GM19099 (cell line): ENCODE measurements around the gene NELFCD.

Experiments
- POLR2A ChIP-seq: IDR thresholded peaks from 3 replicates; pipeline ENCODE4 v1.6.1; 2011; ENCODE audit warnings: low read depth; ENCODE audit not compliant: insufficient read length; ENCODE audit errors: extremely low read depth

The NELFCD gene

GRCh38 chr20:58967652-58968429, 13.2 kb upstream of the NELFCD start:
- no peak for TF ChIP-seq POLR2A

DNA sequence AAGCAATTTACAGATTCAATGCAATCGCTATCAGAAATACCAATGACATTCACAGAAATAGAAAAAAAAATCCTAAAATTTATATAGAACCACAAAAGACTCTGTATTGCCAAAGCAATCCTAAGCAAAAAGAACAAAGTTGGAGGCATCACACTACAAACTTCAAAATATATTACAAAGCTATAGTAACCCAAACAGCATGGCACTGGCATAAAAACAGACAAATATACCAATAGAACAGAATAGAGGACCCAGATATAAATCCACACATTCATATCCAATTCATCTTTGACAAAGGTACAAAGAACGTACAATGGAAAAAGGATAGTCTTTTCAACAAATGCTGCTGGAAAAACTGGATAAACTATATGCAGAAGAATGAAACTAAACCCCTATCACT, 11.6 kb upstream of the NELFCD start:
- no peak for TF ChIP-seq POLR2A

DNA sequence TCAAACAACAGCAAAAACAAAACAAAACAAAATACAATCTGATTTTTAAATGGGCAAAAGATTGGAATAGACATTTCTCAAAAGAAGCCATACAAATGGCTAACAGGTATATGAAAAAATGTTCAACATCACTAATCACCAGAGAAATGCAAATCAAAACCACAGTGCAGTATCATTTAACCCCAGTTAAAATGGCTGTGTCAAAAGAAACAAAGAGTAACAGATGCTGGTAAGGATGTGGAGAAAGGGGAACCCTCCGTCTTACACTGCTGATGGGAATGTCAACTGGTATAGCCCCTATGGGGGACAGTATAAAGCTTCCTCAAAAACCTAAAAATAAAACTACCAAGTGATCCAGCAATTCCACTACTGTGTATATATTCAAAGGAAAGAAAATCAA, 10.9 kb upstream of the NELFCD start:
- TF ChIP-seq POLR2A, result no peak

DNA sequence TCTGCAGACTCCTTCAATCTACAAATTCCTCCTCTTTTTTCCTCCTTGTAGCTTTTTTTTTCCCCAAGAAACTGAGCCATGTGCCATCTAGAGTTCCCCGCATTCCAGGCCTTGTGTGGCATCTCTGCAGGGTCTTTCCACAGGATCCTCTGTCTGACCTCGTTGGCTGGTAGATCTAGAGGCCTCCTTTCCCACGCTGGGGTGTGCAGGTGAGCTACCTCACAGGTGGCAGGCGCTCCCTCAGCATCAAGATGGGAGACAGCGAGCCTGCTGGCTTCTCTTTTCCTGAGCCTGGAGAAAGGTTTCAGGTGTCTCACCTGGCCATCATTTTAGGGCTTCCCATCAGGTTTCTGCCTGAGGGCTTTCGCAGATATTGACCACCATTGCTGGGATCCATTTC, 9.6 kb upstream of the NELFCD start:
- no peak for TF ChIP-seq POLR2A

- TF ChIP-seq POLR2A, result no peak
These were observed 7.9 kb upstream of the NELFCD start for GRCh38 chr20:58973179-58973578.

GRCh38 chr20:58973866-58974265, 7.2 kb upstream of the NELFCD start:
- TF ChIP-seq POLR2A, result no peak

GRCh38 chr20:58975353-58975752, 5.7 kb upstream of the NELFCD start:
- no peak for TF ChIP-seq POLR2A

GRCh38 chr20:58976061-58976730, 4.9 kb upstream of the NELFCD start:
- TF ChIP-seq POLR2A, result no peak

- TF ChIP-seq POLR2A, result no peak
These were observed 2.5 kb upstream of the NELFCD start for GRCh38 chr20:58978351-58979190.

- no peak for TF ChIP-seq POLR2A
These were observed 740 bp downstream of the NELFCD start for GRCh38 chr20:58981628-58982364.

DNA sequence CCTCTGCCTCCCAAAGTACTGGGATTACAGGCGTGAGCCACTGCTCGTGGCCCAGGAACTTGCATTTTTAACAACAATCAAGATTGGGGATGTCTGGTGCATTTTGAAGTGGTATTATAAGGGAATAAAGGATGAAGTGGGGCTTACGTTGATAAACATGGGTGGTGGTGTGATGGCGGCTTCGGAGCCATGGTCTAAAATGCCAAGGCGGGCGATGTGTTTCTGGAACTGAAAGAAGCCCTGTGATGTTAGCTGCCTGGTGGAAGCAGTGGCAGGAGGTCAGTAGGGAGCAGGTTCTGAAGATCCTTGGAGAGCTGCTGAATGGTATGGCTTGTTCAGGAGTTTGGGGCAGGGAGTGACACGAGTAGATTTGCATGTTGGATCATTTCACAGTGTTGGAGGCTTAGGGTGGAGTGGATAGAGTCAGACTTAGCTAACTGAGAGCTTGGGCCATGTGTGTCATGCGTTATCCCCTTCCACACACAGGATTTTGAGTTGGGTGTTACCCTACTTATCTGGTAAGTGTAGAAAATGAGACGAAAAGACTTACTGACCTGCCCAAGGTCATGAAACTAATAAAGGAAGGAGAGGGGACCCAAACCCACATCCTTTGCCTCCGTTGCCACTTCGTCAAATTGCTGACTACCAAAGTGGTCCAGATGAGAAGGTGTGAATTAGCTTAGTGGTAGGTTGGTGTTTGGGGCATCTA, 1.5 kb downstream of the NELFCD start:
- TF ChIP-seq POLR2A, result no peak

DNA sequence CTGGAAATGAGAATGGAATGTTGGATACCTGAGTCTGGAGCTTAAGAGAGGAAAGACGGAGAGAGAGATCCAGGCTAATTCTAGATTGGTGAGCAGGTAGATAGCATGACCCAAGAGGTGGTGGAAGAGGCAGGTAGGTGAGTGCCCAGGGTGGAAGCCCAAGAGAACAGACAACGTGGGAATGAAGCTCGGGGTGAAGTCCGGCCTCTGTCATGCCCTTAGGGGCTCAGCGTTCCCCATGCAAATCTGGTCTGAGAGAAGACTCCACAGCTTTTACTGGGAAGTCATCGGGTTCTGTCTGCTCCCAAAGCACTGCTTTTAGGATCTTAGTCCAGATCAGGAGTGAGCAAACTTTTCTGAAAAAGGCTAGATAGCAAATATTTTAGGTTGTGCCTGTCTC, 3.6 kb downstream of the NELFCD start:
- TF ChIP-seq POLR2A, result no peak

GRCh38 chr20:58985656-58986055, 4.6 kb downstream of the NELFCD start:
- TF ChIP-seq POLR2A, result no peak

- TF ChIP-seq POLR2A, result no peak
These were observed 5.4 kb downstream of the NELFCD start for GRCh38 chr20:58986286-58986967.

GRCh38 chr20:58986968-58987517, 6.0 kb downstream of the NELFCD start:
- TF ChIP-seq POLR2A, result no peak
